Renal cortex interstitium (tissue), 11 donors: Measurements from ENCODE around the gene WDFY4. TPM values are rescaled to one million over a fixed set of nuclear protein-coding genes. Genes with fewer than 3 reads are reported as not detected.

Source experiments
- DNase-seq, 11 donors: peaks; one replicate each; pipeline ENCODE4 v3.0.0-alpha.2; 2013; ENCODE audit warnings: low read depth in 9 of 11, low spot score in 4 of 11; ENCODE audit errors: extremely low read depth in 1 of 11
- polyA plus RNA-seq, 3 donors: library from polyadenylated mRNA; unstranded; fragments of 120-200 nt; gene quantifications; one replicate each; pipeline ENCODE4 v1.2.1, GENCODE V29; 2013; ENCODE audit not compliant: insufficient read length in 3 of 3

Gene WDFY4
- polyA plus RNA-seq, 3 donors, result 0.67 to 3.2 (median 2.8) TPM

DNA sequence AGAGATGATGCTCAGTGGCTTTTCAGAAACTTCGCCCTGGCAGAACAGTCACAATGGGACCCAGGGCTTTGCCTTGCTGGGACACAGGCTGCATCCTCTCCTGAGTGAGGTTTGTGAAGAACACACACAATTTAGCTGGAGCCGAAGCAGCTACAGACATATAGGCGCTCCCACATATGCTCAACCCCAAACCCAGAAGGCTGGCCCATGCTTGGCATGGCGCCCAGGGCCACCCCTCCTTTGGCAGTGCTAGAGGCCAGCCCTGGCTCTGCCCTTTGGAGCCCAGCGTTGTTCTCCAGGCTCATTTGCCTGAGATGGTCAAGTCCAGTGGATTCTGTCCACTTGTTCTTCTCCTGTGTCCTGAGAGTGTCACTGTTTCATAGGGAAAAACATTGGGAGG lies 94.4 kb downstream of the WDFY4 start:
- DNase-seq, result no peak

DNA sequence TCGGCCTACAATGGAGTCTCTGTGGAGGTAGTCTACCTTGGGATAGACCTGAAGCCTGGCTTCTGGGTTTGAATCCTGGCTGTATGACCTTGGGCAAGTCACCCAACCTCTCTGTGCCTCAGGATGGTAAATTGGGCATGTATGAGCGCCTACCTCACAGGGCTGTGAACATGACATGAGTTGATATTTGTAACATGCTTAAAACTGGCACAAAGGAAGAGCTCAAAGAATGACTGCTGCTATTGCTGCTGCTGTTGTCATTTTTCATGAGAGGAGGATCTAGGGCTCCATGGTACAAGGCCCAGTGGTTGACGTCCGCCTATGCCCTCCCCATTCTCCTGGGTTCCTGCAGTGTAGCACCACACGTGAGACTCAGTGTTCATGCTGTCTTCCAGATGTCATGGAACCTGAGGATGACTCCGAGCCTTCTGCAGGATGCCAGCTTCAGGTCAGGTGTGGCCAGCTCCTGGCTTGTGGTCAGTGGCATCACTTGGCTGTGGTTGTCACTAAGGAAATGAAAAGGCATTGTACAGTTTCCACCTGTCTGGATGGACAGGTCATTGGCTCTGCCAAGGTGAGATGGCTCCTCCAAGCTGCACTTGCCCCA lies 95.0 kb downstream of the WDFY4 start:
- no peak for DNase-seq

DNA sequence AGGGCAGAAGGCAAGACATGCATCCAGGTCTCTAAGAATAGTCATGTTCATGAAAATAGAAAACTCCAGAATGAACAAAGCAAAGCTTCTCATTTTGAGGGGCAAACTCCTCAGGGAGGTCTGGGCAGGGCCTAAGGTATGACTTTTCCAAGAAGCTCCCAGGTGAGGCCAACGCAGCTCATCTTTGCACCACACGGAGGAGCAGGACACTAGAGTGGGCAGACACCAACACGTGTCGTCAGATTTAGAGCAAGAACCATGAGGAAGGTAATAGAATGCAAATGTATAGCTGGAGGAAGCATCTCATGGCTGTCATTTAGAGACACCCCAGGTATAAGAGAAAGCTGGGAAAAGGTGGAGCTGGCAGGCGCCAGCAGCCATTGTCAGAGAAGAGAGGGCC lies 95.7 kb downstream of the WDFY4 start:
- DNase-seq, result no peak

DNA sequence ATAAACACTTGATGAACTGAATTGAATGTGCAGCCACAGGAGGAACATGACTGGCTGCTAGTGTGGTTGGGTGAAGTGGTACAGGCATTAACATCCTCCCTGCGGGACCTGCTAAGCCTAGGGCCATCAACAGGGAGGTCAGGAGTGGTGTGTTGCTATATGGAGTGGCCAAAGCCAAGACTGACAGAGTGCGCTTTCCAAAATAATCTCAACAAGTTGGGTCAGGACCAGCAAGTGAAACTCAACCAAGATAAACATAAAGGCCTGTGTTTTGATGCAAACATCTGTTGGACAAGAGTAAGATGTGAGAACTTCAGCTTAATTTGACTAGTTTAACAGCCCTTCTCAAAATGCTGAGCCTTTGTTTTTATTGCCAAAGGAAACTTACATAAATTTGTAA lies 97.7 kb downstream of the WDFY4 start:
- no peak for DNase-seq

DNA sequence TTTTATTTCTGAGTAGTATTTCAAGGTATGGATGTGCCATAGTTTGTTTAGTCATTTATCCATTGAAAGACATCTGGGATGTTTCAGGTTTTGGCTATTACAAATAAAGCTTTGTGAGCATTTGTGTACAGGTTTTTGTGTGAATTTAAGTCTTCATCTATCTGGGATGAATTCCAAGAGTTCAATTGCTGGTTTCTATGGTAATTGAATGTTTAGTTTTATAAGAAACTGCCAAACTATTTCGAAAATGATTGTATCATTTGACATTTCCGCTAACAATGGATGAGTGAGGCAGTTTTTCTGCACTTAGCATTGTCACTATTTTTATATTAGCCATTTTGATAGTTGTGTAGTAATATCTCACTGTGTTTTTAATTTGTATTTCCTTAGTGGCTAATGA lies 99.4 kb downstream of the WDFY4 start:
- no peak for DNase-seq

DNA sequence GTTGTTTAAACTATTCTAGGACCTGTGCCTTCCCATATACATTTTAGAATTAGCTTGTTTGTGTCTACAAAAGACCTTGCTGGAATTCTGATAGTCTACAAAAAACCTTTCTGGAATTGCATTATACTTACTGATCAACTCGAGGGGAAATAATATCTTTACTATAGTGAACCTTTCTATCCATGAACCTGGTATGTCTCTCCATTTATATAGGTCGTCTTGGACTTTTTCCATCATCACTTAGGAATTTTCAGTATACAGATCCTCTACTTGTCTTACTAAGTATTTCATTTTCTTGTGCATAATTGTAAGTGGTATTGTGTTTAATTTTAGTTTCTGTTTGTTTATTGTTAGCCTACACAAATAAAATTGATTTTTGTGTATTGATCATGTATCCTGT lies 101.1 kb downstream of the WDFY4 start:
- DNase-seq, result no peak

DNA sequence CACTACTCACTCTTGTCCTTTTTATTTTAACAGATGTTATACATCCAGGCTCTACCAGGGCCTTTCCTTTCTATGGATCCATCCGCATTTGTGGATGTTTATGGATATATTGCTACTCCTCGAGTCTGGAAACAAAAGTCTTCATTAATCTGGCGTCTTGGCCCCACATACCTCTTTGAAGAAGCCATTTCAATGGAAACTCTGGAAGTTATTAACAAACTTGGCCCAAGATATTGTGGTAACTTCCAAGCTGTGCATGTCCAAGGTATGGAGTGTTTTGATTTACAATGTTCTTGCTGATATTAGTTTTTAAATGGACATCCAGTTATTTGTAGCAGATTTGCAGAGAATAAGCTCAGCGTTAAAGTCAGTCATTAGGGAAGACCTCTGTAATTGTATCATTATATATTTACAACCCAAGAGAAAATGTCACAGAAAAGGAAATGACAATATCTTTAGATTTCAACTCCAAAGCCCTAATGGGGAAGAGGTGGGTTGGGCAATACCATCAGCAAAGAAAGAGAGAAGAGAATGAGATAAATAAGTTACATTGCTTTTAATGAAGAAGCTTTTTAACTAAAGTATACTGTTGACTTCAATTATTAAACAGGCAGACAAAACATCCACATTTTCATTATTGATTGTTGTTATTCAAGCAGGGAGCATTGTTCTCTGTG lies 102.1 kb downstream of the WDFY4 start:
- DNase-seq, result no peak

DNA sequence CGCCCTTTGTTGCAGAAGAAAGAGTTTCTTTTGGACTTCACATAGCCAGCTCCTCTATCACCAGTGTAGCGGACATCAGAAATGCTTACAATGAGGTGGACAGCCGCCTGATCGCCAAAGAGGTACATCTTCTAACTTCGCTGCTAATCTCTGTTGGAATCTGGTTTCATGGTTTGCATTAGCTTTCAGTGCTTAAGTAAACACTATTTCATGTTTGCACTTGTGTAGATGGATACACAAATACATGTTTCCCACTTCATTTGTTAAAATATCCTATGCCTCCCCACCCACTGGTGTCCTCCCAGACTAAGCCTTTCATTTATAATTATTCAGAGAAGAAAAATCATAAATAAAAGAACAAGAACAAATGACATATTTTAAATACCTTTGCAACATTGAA lies 103.9 kb downstream of the WDFY4 start:
- no peak for DNase-seq

DNA sequence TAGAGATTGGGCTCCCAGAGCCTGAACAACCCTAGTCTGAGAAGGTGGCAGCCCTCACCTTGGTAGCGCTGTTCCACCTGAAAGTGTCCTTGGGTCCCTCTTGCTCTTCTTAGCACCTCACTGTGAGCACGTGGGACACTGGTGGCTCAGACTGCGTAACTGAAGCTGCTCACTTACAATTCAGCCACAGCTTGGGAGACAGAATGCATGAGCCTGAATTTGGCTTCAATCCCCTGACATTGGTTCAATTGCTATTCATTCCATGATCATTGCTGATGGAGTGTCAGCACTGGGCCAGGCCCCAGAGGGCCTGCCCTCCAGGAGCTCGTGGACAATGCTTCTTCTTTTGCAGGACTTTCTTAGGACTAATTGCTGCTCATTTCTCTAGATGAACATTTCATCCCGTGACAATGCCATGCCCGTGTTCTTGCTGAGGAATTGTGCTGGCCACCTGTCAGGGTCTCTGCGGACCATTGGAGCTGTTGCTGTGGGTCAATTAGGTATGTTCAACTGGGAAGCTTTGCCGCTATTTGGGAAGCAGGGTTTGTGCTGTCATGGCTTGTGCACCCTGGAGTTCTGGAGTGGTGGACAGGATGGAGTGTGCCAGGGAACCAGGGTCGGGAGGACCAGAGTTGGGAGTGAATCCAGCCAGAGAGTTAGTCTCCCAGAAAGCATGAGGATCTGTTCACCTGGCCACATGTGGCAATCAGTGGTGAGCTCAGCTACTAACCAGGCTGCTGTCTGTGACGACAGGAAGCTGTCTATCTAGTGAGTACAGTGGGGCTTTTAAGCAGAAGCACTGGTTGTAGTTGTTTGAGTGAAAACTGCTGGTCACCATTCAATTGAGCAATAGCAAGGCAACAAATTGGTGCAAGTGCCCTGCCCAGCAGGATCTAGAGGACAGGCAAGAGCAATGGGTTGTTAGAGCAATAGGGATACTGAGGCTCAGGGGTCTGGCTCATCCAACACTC lies 105.1 kb downstream of the WDFY4 start:
- no peak for DNase-seq

DNA sequence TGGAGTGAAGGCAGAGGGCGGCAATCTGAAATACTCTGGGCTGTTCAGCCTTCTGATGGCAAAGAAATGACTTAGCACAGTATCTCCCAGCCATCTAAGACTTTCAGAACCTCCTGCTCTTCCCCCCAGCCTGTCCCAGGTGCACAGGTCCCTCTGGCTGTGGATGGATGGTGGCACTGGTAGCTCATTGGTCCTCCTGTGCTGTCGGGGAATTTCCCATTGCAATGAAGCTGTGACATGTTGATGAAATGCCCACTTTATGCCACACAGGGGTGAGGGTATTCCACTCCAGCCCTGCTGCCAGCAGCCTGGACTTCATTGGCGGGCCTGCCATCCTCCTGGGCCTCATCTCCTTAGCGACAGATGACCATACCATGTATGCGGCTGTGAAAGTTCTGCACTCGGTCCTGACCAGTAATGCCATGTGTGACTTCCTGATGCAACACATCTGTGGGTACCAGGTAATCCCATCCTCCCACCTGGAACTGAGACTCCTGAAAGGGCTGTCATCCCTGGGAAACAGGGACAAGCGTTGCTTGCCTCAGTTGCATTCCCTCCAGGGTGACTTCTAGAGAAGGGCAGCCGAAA lies 105.9 kb downstream of the WDFY4 start:
- DNase-seq, result no peak

DNA sequence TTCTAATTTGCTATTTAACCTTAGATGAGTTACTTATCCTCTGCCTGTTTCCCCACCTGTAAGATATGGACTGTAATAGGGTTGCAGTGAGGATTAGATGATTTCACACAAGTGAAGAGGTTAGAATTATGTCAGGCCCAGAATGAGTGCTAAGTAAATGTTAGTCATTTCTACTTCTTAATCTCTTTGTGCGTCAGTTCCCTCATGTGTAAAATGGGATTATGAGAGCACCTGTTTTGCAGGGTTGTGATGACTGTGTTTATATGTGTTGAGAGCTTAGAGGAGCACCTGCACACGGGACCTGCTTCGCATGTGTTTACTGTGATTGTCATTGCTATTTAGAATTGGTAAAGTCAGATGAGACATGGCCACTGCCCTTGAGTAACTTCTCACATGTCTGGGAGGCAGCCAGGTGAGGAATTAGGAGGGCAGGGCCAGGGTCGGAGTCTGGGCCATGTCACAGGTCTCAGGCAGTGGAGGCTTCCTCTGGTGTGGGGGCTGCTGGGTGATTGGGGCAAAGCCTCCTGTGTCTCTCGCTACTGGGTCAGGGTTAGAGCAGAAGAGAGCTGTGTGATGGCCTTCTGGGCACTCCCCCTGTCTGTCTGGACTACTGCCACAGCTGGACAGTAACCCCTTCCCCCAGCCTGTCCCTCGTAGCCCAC lies 106.7 kb downstream of the WDFY4 start:
- DNase-seq, result no peak

DNA sequence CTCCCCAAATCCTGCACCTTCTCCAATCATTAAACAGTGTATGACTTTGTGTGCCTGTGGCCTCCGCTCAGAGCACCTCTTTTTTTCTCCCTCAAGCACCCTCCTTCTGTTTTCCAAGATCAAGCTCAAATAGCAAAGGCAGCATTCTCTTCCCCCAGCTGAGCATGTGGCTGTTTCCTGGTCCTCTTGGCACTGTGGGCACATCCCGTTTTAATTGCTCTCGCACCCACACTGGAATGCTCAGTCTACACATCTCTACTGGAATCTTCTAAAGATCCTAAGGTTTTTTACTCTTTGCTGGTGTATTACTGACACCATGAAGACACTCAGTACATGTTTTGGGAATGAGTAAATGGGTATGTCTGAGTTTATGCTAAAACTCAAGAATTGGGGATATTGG lies 107.4 kb downstream of the WDFY4 start:
- DNase-seq, result no peak

DNA sequence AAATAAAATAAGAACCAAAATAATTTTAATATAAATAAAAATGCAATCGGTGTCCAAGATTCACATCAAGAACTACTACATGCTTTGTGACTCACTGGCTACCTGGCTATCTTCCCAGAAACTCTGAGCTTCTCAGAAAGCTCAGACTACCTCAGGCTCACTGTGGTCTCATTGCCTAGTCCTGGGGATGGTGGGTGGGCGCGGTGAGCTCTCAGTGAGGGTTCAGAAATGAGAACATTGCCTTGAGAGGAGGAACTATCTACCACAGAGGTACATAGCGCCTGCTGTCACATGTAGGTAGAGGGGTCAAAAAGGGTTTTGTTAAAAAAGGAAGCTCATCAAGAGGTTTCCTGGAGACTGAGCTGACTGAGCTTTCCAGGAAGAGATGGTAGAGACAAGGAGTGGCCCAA lies 108.0 kb downstream of the WDFY4 start:
- no peak for DNase-seq

DNA sequence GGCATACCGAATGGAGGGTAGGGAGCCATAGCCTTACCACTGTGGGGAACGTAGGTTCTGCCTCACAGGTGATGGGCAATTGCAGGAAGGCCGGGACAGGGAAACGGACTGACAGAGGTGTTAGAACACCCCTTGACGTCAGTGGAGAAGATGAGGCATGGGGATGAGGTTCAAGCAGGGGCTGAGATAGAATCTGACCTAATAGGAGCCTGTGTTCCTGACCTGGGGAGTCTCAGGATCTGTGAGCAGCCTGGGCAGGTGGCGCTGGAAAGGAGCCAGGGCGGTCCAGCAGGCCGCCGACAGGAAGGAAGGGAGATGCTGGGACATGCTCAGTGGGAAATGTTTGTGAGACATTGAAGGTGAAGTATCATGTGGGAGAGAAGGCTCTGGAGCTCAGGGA lies 109.4 kb downstream of the WDFY4 start:
- DNase-seq, result no peak

DNA sequence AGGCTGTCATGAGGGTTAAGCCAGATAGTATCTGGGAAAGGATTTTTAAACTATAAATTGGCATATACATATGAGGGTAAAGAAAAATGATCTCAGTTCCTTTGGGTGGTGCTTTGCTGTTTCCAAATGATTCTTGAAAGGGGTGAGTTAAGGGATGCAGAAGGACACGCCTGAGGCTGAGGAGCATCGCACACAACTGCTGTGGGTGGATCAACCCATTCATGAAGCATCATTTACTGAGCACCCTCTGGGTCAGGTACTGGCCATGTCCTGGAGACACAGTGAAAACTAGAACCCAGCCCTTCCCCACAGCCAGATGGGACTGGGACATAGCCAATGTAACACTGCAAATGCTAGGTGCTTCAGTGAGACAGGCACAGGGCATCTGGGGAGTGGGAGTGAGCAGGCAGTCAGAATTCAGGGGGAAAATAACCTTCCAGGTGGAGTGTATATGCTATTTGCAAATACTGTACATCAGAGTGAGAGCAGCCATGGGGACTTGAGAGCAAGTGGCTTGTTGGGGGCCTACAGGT lies 112.1 kb downstream of the WDFY4 start:
- no peak for DNase-seq

DNA sequence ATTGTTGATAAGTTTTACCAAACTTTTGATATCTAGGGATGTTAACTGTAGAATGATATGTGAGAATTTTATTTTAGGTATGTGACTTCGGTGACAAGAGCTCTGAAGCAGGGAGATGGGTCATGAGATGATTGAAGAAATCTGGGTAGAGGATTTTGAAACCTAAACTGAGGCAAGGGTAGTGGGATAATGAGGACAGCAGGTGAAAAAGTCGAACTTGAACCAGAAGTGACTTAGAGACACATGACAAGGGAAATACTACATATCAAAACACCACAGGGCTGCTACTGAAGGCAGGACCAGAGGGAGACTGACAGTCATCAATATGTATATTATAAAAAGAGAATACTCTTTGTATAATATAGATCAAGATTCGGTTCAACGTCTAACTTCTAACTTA lies 113.2 kb downstream of the WDFY4 start:
- no peak for DNase-seq

DNA sequence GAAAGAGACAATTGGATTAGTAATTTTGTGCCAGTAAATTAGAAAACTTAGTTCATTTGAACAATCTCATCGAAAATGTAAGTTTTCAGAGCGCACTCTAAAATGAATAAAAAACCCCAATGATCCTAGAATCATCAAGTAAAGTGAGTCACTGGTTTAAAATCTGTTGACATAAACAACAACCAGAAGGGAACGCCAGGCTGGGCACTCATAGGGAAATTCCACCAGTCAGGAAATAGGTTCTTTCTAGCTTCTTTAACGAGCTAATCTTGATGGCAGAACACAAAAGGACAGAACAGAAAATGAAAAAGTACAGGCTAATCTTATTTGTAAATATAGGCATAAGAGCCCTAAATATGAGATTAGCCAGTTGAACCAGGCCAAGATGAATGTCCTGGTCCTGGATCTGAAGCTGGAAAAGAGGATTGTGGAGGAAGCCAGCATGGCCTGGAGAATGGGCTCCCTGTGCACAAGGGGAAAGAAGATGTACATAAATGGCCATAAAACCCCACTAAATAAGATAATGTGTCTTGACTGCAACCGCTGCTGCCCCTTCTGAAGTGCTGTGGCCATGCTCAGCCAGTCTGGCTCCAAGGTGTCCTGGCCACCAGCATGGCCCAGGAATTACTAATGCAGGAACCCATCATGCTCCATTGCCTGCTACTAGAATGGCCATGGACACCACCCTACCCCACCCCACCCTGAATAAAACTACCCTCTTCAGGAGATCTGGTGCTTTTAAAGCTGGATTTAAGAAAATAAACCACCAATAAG lies 114.0 kb downstream of the WDFY4 start:
- no peak for DNase-seq

DNA sequence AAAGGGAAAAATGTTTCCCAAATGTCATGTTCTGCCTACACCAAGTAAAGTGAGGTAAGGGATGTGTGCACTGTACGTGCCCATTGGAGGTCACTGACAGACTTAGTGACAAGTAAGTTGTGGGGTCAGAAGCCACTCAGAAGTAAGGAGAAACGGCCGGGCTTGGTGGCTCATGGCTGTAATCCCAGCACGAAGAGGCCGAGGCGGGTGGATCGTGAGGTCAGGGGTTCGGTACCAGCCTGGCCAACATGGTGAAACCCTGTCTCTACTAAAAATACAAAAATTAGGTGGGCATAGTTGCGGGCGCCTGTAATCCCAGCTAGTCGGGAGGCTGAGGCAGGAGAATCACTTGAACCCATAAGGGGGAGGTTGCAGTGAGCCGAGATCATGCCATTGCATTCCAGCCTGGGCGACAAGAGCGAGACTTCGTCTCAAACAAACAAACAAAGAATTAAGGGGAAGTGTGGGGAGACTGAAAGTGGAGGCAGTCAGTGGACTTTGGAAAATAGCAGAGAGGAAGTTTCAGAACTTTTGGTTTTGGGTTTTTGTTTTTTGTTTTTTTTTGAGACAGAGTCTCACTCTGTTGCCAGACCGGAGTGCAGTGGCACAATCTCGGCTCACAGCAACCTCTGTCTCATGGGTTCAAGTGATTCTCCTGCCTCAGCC lies 114.8 kb downstream of the WDFY4 start:
- no peak for DNase-seq
